ENCODE results near the gene EHD3.

Gene EHD3

DNA sequence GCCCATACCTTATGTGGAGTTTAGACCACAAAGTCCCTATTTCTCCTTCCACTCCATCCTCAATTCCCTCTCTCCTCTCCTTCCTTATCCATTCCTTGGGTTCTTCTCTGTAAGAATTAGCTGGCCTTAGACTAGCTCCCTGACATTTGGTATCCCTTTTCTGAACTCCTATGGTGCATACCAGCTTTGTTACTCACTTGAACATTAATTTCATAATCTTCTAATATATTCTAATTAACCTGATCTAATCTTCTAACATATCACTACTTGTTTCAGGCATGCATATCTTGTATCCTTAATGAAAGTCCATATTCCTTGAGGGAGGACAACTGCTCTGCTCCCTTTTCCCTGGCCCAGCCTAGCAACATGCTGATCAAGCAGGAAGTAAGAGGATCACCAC lies 66.4 kb downstream of the EHD3 start:
- Histone ChIP-seq H3K9me3 (ENCODE audit: control insufficient read depth, low read length) (no peaks in the 10 kb centered on the region), H3K4me1 (ENCODE audit: control insufficient read depth, insufficient read depth, low read length, poor library complexity, severe bottlenecking) (no peaks in the 10 kb centered on the region), H3K36me3 (ENCODE audit: control insufficient read depth, insufficient read depth, low read length) (no peaks in the 10 kb centered on the region), H3K4me3 (ENCODE audit: insufficient read depth, low read depth, low read length, poor library complexity, severe bottlenecking) (no peak overlapping the region), H3K27me3 (replicated peaks; ENCODE audit: control insufficient read depth, insufficient read depth, low read length, poor library complexity, severe bottlenecking) (no peaks in the 10 kb centered on the region), H3K27ac (ENCODE audit: insufficient read depth, low read length, poor library complexity, severe bottlenecking) (no peak overlapping the region)
- no peak for DNase-seq

DNA sequence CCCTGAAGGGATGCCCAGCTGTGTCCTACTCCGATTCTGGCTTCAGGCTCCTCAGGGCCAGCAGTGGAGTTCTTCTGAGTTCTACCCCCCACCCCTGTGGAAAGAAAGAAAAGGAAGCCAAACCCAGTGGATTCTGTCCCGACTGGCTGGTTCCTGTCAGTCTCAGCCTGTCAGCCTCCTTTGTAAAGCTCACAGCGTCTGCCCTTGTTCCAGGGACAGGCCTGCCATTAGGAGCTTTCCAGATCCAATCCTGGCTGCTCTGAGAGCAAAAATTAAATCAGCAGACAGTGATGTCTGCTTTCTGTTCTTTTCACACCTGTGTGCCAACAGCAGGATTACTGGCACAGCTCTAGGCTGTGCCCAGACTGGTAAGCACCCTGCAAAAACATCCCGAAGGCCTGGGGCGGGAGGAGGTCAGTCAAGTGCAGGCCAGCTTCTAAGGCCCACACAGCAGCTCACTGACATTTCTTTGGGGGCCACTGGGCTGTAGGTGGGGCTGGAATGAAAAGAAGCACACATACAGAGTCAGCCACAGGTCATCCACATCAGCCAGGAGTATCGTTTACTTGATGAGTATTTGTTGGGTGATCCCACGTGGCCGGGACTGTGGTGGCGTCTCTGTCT lies 69.1 kb downstream of the EHD3 start:
- Histone ChIP-seq H3K9me3 (ENCODE audit: control insufficient read depth, low read length) (no peaks in the 10 kb centered on the region), H3K4me3 (ENCODE audit: insufficient read depth, low read depth, low read length, poor library complexity, severe bottlenecking) (no peak overlapping the region), H3K4me1 (ENCODE audit: control insufficient read depth, insufficient read depth, low read length, poor library complexity, severe bottlenecking) (no peaks in the 10 kb centered on the region), H3K27ac (ENCODE audit: insufficient read depth, low read length, poor library complexity, severe bottlenecking) (no peak overlapping the region), H3K36me3 (ENCODE audit: control insufficient read depth, insufficient read depth, low read length) (no peaks in the 10 kb centered on the region), H3K27me3 (replicated peaks; ENCODE audit: control insufficient read depth, insufficient read depth, low read length, poor library complexity, severe bottlenecking) (no peaks in the 10 kb centered on the region)
- DNase-seq: no peak

DNA sequence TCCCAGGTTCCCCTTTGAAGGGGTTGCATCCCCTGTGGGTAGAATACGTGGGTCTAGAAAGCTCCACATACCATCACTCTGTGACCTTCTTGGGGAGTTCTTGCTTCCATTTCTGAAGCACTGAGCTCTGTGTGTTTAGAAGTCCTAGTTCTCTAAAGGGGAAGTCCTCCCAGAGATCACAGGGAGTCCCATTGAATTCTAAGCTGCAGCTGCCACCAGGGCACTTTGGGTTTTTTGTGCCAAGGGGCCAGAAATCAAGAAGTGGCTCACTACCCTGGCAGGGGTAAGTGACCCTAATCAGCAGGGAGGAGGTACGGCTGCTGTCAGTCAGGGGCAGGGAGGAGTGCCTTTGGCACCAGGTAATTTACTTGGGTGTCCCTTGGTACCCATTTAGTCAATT lies 70.9 kb downstream of the EHD3 start:
- Histone ChIP-seq H3K36me3 (ENCODE audit: control insufficient read depth, insufficient read depth, low read length) (no peaks in the 10 kb centered on the region), H3K27ac (ENCODE audit: insufficient read depth, low read length, poor library complexity, severe bottlenecking) (no peak overlapping the region), H3K4me1 (ENCODE audit: control insufficient read depth, insufficient read depth, low read length, poor library complexity, severe bottlenecking) (no peaks in the 10 kb centered on the region), H3K4me3 (ENCODE audit: insufficient read depth, low read depth, low read length, poor library complexity, severe bottlenecking) (no peak overlapping the region), H3K27me3 (replicated peaks; ENCODE audit: control insufficient read depth, insufficient read depth, low read length, poor library complexity, severe bottlenecking) (no peaks in the 10 kb centered on the region), H3K9me3 (ENCODE audit: control insufficient read depth, low read length) (no peaks in the 10 kb centered on the region)
- no peak for DNase-seq

DNA sequence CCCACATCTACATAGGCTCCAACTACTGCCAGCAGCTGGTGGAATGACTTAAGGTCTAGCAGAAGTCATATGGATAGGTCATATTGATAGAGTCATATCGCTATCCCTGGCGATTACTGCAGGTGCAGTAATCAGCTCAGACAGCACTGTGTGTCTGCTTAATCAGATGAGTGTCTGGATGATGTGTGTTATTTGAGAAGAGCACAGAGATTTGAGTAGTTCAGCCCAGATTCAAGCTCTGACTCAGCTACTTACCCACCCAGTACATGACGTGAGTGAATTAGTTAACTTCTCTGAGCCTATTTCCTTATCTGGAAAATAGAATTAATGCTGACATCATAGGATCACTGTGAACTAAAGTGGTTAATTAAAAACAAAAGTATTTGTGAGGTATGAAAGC lies 78.9 kb downstream of the EHD3 start:
- DNase-seq: no peak
- Histone ChIP-seq H3K9me3 (ENCODE audit: control insufficient read depth, low read length) (no peaks in the 10 kb centered on the region), H3K27ac (ENCODE audit: insufficient read depth, low read length, poor library complexity, severe bottlenecking) (no peak overlapping the region), H3K4me3 (ENCODE audit: insufficient read depth, low read depth, low read length, poor library complexity, severe bottlenecking) (no peak overlapping the region), H3K36me3 (ENCODE audit: control insufficient read depth, insufficient read depth, low read length) (no peaks in the 10 kb centered on the region), H3K4me1 (ENCODE audit: control insufficient read depth, insufficient read depth, low read length, poor library complexity, severe bottlenecking) (peaks cover 8% of the 10 kb centered on the region), H3K27me3 (replicated peaks; ENCODE audit: control insufficient read depth, insufficient read depth, low read length, poor library complexity, severe bottlenecking) (peaks cover 3% of the 10 kb centered on the region)

DNA sequence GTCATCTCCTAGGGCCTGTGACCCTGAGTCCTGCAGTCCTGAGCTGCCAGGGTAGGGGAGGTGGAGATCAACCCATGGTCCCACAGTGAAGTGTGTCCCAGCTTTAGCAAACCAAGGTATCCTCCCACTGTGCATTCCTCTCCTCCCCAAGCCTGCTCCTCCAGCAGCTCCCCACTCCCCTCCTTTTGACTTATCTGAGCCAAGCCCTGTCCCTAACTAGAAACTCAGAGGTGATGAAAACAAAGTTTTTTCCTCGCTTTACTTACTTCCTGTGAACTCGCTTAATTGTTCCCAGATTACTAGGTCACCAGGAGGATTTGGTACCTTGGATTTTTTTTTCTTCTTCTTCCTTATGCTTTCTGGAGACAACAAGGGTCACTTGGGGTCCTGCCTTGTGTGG lies 80.8 kb downstream of the EHD3 start:
- Histone ChIP-seq H3K9me3 (ENCODE audit: control insufficient read depth, low read length) (no peaks in the 10 kb centered on the region), H3K36me3 (ENCODE audit: control insufficient read depth, insufficient read depth, low read length) (no peaks in the 10 kb centered on the region), H3K4me3 (ENCODE audit: insufficient read depth, low read depth, low read length, poor library complexity, severe bottlenecking) (no peak overlapping the region), H3K4me1 (ENCODE audit: control insufficient read depth, insufficient read depth, low read length, poor library complexity, severe bottlenecking) (peaks cover 26% of the 10 kb centered on the region), H3K27ac (ENCODE audit: insufficient read depth, low read length, poor library complexity, severe bottlenecking) (no peak overlapping the region), H3K27me3 (replicated peaks; ENCODE audit: control insufficient read depth, insufficient read depth, low read length, poor library complexity, severe bottlenecking) (peaks cover 3% of the 10 kb centered on the region)
- no peak for DNase-seq

DNA sequence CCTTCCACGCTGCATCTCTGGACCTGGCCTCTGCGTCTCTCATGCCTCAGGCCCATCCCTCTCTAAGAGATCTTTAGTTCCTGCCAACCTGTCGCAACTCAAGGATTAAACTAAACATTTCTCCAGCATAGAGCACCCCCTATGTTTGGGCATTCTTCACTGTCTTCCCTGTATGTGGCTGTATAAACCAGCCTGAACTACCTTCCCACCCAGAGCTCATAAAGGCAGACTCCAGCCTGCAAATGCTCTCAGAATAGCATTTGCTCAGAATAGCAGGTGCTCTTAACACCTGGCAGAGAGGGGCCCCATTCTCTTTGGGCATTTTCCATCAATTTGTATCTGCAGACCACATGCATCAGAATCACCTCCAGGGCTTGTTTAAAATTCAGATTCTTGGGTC lies 83.4 kb downstream of the EHD3 start:
- Histone ChIP-seq H3K36me3 (ENCODE audit: control insufficient read depth, insufficient read depth, low read length) (no peaks in the 10 kb centered on the region), H3K27me3 (replicated peaks; ENCODE audit: control insufficient read depth, insufficient read depth, low read length, poor library complexity, severe bottlenecking) (no peaks in the 10 kb centered on the region), H3K4me1 (ENCODE audit: control insufficient read depth, insufficient read depth, low read length, poor library complexity, severe bottlenecking) (peaks cover 26% of the 10 kb centered on the region), H3K4me3 (ENCODE audit: insufficient read depth, low read depth, low read length, poor library complexity, severe bottlenecking) (no peak overlapping the region), H3K9me3 (ENCODE audit: control insufficient read depth, low read length) (no peaks in the 10 kb centered on the region), H3K27ac (ENCODE audit: insufficient read depth, low read length, poor library complexity, severe bottlenecking) (no peak overlapping the region)
- no peak for DNase-seq

DNA sequence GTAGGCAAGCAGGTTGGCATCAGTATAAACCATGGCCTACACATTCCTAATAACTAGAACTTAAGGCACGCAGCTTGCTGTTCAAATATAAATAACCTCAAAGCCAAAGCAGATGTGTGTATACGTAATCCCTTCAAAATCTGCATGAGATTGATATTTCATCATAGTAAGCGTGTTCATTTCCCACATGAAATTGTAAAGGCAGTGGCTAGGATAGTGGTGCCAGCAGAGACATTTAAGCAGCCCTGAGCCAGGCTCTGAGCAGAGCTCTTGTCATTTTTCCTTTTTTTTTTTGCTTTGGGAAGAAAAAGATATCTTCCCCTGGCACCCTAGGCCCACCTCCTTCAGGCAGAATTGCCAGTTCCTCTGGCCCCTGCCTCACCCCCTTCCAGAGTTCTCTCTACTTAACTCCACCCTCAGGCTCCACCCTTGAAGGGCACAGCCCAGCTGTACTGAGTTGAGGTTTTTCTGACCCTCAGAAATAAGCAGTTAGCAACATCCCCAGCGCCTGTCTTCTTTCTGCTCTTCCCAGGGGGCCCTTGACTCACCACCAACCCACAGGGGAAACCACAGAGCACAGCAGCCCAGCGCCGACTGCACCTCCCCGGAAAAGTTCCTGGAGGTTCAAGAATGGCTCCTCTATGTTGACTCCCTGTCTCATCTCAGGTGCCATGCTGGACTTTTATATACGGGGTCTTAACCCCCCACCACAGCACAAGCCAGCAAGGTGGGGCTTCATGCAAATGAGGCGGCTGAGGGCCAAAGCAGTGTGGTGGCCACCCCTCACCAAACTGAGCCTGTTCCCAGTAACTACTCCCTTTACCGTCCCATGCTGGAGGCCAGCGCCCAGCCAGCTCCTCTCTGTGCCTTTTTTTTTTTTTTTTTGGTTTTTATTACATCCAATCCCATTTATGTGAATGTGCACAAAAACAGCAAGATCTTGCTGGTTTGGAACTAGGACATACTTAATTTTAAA lies 84.7 kb downstream of the EHD3 start:
- no peaks in the 10 kb centered on the region for H3K36me3 ChIP-seq (ENCODE audit: control insufficient read depth, insufficient read depth, low read length)
- H3K27ac ChIP-seq (ENCODE audit: insufficient read depth, low read length, poor library complexity, severe bottlenecking): peak overlapping the region; percentile 14
- H3K27me3 ChIP-seq (replicated peaks; ENCODE audit: control insufficient read depth, insufficient read depth, low read length, poor library complexity, severe bottlenecking): no peaks in the 10 kb centered on the region
- H3K4me3 ChIP-seq (ENCODE audit: insufficient read depth, low read depth, low read length, poor library complexity, severe bottlenecking): no peak overlapping the region
- DNase-seq: peak in 1 of 3 donors; percentile 2
- no peaks in the 10 kb centered on the region for H3K9me3 ChIP-seq (ENCODE audit: control insufficient read depth, low read length)
- peaks cover 26% of the 10 kb centered on the region for H3K4me1 ChIP-seq (ENCODE audit: control insufficient read depth, insufficient read depth, low read length, poor library complexity, severe bottlenecking)
